Ovary (tissue), 3 donors: ENCODE data around the gene TTC38.

Experiments
- CTCF ChIP-seq, 3 donors: fragments of 450-650 bp in 2 of 3; fragments of 200-600 bp in 1 of 3; IDR thresholded peaks; one replicate each; pipeline versions ENCODE4 v1.5.1 to v1.8.0; 2016 to 2022; ENCODE audit warnings: antibody characterized with exemption in 3 of 3, mild to moderate bottlenecking in 1 of 3
- EP300 ChIP-seq: sonication (generic); formaldehyde crosslinking; IDR thresholded peaks from one replicate; pipeline ENCODE4 v1.6.1; 2017; ENCODE audit warnings: antibody characterized with exemption
- POLR2A ChIP-seq: fragments of 450-650 bp; IDR thresholded peaks from one replicate; pipeline ENCODE4 v1.6.1; 2017; ENCODE audit warnings: antibody characterized with exemption, mild to moderate bottlenecking, moderate library complexity
- donor health status: DM: no; HTN: no; CAD: no.

GRCh38 chr22:46242076-46242475 lies 25.7 kb upstream of the TTC38 start:
- TF ChIP-seq CTCF (IDR thresholded peaks at IDR 0.05) (no peak), EP300 (no peak), POLR2A (no peak)
